Tongue (tissue), 2 donors: Measurements from ENCODE around the gene FBXL3. TPM values are rescaled to one million over a fixed set of nuclear protein-coding genes. Genes with fewer than 3 reads are reported as not detected.

Experiments used
- DNase-seq: peaks from one replicate; pipeline ENCODE4 v3.0.0-alpha.2; 2015
- total RNA-seq: library from RNA; depleted of rRNA; stranded (reverse); fragments of >200 nt; gene quantifications from one replicate; pipeline ENCODE4 v1.2.3, GENCODE V29; 2014

Gene FBXL3, protein sequence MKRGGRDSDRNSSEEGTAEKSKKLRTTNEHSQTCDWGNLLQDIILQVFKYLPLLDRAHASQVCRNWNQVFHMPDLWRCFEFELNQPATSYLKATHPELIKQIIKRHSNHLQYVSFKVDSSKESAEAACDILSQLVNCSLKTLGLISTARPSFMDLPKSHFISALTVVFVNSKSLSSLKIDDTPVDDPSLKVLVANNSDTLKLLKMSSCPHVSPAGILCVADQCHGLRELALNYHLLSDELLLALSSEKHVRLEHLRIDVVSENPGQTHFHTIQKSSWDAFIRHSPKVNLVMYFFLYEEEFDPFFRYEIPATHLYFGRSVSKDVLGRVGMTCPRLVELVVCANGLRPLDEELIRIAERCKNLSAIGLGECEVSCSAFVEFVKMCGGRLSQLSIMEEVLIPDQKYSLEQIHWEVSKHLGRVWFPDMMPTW
- total RNA-seq, result 89.9 TPM

- peak; percentile 93 for DNase-seq
These were observed at the start of gene FBXL3 for GRCh38 chr13:77026861-77027621. TSS of gene FBXL3 (minus strand) at chr13:77027159. CDS start at chr13:77021860, 5,299 bp downstream.

DNA sequence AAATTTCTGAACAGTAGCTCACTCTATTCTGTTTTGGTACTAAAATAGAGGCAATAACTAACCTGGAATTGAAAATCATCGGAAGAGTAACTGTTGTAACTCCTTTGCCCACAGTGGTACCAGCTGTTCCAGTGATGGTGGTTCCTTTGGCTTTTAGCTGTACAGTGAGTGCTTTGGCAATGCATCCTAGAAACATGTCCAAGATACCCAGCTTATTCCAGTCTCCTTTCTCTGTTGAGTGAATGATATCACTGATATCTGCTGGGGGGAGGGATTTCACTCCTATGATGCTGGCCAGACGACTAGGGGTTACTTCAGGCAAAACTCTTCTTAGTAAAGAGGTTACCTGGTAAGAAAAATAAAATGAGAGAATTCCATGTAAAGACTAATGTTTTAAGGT lies 40.6 kb upstream of the FBXL3 start:
- DNase-seq, result no peak

GRCh38 chr13:77065461-77066147 lies 38.6 kb upstream of the FBXL3 start:
- DNase-seq, result no peak

GRCh38 chr13:77062097-77062496 lies 35.1 kb upstream of the FBXL3 start:
- DNase-seq, result no peak

DNA sequence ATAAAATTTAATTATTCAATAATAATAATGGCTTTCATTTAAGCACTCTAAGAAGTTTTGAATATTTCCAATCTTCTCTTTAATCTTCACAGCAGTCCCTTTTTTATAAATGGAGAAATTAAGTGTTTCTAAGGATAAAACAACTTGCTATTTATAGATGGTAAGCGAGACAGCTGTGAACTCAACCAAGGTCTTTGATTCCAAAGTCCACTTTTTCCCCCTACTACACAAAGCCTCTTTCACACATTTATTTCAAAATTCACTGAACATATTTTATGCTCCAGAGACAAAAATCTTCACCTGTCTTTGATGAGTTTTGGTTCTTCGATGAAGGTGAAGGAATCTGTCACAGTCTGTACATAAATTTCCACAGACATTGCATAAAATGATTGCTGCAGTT lies 34.4 kb upstream of the FBXL3 start:
- no peak for DNase-seq

GRCh38 chr13:77056886-77057285 lies 29.9 kb upstream of the FBXL3 start:
- DNase-seq, result no peak

DNA sequence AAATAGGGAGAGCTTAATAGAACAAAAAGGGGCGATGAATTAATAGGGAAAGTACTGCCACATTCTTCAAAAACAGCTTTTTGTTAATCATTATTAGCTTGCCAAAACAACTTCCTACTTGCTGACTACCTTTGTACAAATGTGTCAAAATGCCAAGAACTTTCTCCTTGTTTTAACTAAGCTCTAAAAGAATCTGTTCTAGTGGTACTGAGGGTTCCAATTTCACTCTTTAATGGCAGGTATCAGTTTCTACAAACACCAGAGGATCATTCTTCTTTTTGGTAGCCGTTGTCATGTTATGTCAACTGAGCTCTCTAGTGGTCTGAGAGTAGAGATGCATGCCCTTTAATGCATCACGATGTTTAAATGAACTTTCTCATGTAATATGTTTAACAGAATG lies 29.4 kb upstream of the FBXL3 start:
- DNase-seq, result no peak

- no peak for DNase-seq
These were observed 28.2 kb upstream of the FBXL3 start for GRCh38 chr13:77055158-77055557.

- DNase-seq, result no peak
These were observed 26.2 kb upstream of the FBXL3 start for GRCh38 chr13:77053192-77053591.

DNA sequence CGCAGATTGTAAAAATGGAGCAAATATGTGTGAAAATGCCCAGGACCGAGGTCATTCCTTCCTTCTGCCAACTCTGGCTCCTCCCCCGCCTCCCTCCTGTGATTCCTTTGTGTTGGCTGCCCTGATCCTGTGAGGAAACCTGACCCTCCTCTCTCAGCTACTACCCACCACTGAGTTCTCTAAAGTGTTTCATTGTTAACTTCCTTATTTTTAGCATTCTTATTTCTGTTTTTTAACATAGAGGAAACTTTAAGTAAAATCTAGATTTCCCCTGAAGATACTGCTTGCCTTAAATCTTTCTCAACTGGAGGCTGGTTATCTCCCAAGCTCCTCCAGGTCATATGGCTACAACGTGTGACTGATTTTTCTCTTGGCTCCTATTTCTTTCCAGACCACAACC lies 21.7 kb upstream of the FBXL3 start:
- no peak for DNase-seq

DNA sequence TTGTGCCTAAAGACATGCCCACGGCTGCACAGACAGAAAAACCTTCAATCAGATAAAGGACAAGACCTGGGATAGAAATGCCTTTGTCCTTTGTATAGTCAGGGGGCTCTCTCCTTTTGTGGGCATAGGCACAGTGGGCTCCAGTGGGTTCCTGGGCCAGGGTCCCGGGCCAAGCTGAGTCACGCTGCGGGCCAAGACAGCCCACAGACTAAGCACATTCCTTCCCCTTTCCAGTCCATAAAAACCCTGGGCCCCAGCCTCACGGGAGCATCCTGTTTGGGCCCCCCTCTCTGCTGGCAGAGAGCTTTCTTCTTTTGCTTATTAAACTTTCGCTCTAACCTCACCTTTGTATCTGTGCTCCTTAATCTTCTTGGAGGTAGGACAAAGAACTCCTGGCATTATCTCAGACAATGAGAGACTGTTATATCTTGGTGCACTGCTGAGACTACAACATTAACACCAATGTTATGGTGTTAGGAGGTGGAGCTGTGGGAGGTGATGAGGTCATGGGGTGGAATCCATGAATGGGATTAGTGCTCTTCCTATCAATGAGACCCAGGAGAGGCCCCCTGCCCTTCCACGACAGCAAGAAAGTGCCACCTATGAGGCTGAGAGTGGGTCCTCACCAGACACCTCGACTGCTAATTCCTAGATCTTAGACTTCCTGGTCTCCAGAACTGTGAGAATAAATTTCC lies 20.8 kb upstream of the FBXL3 start:
- no peak for DNase-seq

- DNase-seq, result no peak
These were observed 15.7 kb upstream of the FBXL3 start for GRCh38 chr13:77042566-77043177.

DNA sequence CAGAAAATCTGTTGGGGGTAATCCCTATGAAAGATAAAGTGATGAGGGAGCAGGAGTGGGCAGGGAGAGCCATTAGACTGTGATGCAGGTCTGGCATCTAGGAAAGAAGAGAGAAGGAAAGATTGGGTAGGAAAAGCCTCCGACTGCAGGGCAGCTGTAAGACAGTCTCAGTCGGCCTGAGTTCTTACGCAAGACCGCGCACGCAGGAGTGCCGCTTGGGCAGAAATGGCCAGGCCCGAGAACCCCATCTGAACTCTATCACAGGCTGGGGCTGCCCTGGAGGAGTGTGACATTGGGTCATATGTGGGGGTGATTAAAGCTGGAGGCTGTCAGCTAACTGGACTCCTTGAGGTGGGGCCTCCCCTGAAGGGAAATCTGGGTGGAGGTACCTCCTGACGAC lies 13.9 kb upstream of the FBXL3 start:
- no peak for DNase-seq

GRCh38 chr13:77040076-77040475 lies 13.1 kb upstream of the FBXL3 start:
- no peak for DNase-seq

DNA sequence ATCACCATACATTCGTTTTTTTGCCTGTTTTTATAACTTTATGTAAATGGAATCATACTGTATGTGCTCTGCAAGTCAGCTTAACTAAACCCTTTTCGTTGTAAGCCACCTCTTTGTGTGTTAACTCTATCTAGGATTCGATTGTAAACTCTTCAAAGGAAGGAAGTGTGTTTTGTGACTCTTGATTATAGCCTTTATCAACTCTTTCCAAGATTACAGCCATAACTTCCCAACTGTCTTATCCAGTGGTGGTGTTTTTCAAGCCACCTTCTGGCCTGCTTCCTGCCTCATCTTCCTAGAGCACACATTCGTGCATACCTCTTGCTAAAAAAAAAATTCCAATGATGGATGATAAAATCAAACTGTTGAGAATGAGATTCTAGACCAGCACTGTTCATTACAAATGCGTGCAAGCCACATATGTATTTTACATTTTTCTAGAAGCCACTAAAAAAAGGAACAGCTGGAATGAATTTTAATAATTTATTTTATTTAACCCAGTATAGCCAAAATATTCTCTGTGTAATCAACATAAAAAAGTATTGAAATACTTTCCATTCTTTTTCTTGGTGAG lies 12.0 kb upstream of the FBXL3 start:
- DNase-seq, result no peak

- peak; percentile 40 for DNase-seq
These were observed 9.3 kb upstream of the FBXL3 start for GRCh38 chr13:77036279-77036678.

DNA sequence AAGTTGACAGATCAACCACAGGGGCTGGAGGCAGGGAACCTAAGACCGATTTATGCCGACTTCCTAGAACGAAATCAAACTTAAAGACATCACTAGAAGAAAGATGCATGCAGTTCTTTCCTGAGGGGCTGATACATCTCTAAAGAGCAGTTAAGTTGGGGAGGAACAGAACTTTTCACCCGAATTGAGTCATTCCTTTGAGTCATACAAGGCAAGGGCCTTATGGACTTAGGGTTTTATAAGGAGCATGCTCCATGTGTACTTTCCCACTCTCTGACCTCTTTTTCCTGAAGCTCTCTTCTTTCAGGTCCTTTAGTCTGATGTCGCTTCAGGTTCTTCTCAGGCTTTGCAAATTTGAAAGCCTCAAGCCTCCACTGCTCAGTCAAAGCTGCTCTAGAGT lies 7.9 kb upstream of the FBXL3 start:
- no peak for DNase-seq

DNA sequence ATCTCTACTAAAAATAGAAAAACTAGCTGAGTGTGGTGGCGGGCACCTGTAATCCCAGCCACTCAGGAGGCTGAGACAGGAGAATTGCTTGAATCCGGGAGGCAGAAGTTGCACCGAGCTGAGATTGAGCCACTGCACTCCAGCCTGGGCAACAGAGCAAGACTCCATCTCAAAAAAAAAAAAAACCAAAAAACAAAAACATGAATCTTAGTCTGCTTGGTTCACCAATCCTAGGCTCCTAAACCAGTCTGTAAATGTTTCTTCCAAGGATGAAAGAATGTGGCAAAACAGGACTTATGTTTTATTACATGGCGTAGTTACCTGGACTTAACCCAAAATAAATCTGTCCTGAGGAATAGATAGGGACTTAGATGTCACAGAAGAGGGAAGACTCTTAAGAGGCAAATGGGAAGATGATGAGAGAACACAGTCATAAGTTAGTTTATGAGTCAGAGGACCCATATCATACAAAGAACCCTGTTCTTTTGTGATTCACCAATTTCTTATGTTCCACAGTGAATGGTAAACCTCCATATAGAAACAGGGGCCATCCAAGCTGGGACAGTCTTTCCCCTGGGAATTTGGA lies 6.9 kb upstream of the FBXL3 start:
- DNase-seq, result no peak

DNA sequence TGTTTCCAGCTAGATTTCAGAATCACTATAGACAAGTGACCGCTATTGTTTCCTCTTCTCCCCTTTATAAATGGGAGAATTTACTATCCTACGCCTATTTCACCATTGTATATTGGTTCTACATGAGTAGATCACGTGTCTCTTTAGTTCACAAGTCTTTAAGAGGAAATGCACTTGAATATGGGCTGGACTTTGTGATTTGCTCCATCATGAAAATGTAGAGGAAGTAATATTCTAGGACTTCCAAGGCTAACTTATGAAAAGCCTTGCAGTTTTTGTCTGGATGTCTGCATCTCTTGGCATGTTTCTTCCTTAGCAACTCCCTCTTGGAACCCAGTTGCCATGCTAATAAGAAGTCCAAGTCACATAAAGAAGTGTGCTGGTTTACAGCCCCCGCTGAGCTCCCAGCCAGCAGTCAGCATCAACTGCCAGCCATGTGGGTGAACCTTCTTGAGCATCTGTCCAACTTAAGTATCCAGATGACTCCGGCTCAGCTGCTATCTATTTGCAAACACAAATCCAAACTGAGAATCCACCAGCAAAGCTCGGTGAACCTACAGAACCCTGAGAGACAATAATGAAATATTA lies 4.8 kb upstream of the FBXL3 start:
- no peak for DNase-seq

DNA sequence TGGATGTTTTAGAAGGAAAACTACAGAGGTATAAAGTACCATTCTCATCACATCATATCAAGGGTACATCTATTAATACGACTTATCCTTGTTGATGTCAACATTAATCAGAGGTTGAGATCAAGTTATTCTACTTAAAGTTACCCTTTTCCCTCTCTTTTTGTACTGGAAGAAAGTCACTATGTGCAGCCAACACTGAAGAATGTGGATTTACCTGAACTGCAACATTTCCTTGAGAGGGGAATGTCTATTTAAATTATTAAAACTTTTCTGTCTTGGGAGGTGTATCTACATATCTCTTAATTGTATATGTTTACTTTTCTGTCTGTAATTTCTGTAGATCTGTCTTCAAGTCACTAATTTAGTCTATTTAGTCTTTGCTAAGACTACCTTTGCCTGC lies 2.5 kb upstream of the FBXL3 start:
- peak; percentile 22 for DNase-seq

- peak; percentile 21 for DNase-seq
These were observed 1.2 kb upstream of the FBXL3 start for GRCh38 chr13:77028202-77028601.
